DOHH2 (cell line): Measurements from ENCODE around the gene ZNF805.

Experiments
- CTCF ChIP-seq: fragments of 200-600 bp; sonication (generic); IDR thresholded peaks from one replicate; pipeline ENCODE4 v1.5.1; 2014; ENCODE audit warnings: antibody characterized with exemption, mild to moderate bottlenecking, low read depth, low read length; ENCODE audit not compliant: poor library complexity, severe bottlenecking
- EZH2phosphoT487 ChIP-seq: fragments of 200-600 bp; sonication (generic); IDR thresholded peaks from 2 replicates; pipeline ENCODE4 v1.6.1; 2017; ENCODE audit warnings: borderline replicate concordance, mild to moderate bottlenecking, antibody characterized with exemption, low read length, moderate library complexity, mixed read lengths

- TF ChIP-seq CTCF (no peak), EZH2phosphoT487 (no peak)
Observed at GRCh38 chr19:57231686-57232085, 8.7 kb upstream of the ZNF805 start.
